ENCODE data around the gene TBC1D14. TPM values are rescaled to one million over a fixed set of nuclear protein-coding genes. Genes with fewer than 3 reads are reported as not detected.

TBC1D14 gene
- total and polyA plus RNA-seq, 2 donors from 2014 or later = 44.9 to 77.7 TPM

DNA sequence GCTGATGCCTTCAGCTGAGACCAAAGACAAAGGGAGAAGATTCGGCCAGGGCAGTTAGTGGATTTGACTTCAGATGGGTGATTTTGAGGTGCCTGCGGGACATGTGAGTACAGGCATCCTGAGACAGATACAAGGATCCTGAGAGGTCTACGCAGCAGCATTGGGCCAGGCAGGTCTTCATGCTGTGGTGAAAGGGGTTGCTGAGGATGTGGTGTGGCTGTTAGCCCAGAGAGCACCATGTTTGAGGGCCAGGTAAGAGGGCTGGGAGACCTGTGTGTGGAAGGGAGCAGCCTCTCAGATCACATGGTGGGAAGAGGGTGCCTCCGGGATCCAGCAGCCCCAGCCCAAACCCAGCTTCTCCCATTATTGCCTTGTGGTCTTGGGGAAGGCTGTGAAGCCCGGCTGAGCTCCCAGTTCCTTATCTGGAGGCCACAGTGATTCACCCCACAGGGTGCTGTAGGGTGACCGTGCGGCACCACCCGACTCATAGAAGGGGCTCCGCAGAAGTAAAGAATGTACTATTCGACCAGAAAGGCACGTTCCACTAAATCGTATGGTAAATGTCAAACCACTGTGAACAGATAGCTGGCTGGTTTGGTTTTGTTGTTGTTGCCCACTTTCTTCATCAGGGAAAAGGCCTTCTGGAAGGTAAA is 105.9 kb downstream of the TBC1D14 start:
- Histone ChIP-seq H3K4me1 (ENCODE audit: control insufficient read depth in 2 of 3, insufficient read depth in 2 of 3, low read depth in 1 of 3, low read length in 3 of 3) (peaks cover 0 to 4% (median 4%) of the 10 kb centered on the region in 3 donors), H3K4me3 (ENCODE audit: low read length in 3 of 3) (no peak overlapping the region), H3K9me3 (ENCODE audit: control insufficient read depth in 2 of 3, insufficient read depth in 1 of 3, low read length in 3 of 3) (no peaks in the 10 kb centered on the region), H3K36me3 (ENCODE audit: control insufficient read depth in 2 of 3, insufficient read depth in 3 of 3, low read length in 3 of 3) (peaks cover 2 to 43% (median 30%) of the 10 kb centered on the region in 3 donors), H3K27me3 (ENCODE audit: control insufficient read depth, insufficient read depth, low read length) (no peaks in the 10 kb centered on the region), H3K27ac (ENCODE audit: low read depth in 2 of 2, low read length in 2 of 2) (peak overlapping the region in 1 of 2 donors; percentile 25), H3K9ac (ENCODE audit: low read length in 3 of 3) (no peak overlapping the region)
- DNase-seq = no peak
- FAIRE-seq = no peak
- intact Hi-C loops (cut with DNase I) = no loop called here
- TF ChIP-seq, protein P1, sequence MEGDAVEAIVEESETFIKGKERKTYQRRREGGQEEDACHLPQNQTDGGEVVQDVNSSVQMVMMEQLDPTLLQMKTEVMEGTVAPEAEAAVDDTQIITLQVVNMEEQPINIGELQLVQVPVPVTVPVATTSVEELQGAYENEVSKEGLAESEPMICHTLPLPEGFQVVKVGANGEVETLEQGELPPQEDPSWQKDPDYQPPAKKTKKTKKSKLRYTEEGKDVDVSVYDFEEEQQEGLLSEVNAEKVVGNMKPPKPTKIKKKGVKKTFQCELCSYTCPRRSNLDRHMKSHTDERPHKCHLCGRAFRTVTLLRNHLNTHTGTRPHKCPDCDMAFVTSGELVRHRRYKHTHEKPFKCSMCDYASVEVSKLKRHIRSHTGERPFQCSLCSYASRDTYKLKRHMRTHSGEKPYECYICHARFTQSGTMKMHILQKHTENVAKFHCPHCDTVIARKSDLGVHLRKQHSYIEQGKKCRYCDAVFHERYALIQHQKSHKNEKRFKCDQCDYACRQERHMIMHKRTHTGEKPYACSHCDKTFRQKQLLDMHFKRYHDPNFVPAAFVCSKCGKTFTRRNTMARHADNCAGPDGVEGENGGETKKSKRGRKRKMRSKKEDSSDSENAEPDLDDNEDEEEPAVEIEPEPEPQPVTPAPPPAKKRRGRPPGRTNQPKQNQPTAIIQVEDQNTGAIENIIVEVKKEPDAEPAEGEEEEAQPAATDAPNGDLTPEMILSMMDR (IDR thresholded peaks at IDR 0.05; ENCODE audit: borderline replicate concordance, extremely low read depth, insufficient read depth) = no peak

DNA sequence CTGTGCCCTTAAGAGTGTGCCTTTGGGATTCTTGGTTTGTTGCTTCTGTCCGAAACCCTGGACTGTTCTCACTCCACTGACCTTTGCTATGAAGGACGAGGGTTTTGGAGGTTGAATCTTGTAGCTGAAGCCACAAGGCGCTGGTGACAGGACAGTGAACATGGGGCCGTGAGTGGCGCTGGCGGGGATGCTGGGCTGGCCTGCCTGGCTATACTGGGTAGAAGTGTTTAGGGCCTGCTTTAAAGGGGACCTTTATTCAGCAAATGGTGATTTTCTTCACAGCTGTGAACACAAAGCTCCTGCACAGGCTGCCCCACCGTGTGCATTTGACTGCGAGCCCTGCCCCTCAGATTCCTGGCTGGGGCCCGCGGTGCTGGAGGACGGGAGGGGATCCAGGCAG is 106.5 kb downstream of the TBC1D14 start:
- Histone ChIP-seq H3K4me1 (ENCODE audit: control insufficient read depth in 2 of 3, insufficient read depth in 2 of 3, low read depth in 1 of 3, low read length in 3 of 3) (peaks cover 0 to 4% (median 4%) of the 10 kb centered on the region in 3 donors), H3K4me3 (ENCODE audit: low read length in 3 of 3) (no peak overlapping the region), H3K36me3 (ENCODE audit: control insufficient read depth in 2 of 3, insufficient read depth in 3 of 3, low read length in 3 of 3) (peaks cover 2 to 43% (median 30%) of the 10 kb centered on the region in 3 donors), H3K27ac (ENCODE audit: low read depth in 2 of 2, low read length in 2 of 2) (no peak overlapping the region), H3K9me3 (ENCODE audit: control insufficient read depth in 2 of 3, insufficient read depth in 1 of 3, low read length in 3 of 3) (no peaks in the 10 kb centered on the region), H3K9ac (ENCODE audit: low read length in 3 of 3) (no peak overlapping the region), H3K27me3 (ENCODE audit: control insufficient read depth, insufficient read depth, low read length) (no peaks in the 10 kb centered on the region)
- intact Hi-C loops (cut with DNase I) = no loop called here
- TF ChIP-seq, protein P1 (IDR thresholded peaks at IDR 0.05; ENCODE audit: borderline replicate concordance, extremely low read depth, insufficient read depth) = no peak
- FAIRE-seq (no peak), DNase-seq (no peak)

DNA sequence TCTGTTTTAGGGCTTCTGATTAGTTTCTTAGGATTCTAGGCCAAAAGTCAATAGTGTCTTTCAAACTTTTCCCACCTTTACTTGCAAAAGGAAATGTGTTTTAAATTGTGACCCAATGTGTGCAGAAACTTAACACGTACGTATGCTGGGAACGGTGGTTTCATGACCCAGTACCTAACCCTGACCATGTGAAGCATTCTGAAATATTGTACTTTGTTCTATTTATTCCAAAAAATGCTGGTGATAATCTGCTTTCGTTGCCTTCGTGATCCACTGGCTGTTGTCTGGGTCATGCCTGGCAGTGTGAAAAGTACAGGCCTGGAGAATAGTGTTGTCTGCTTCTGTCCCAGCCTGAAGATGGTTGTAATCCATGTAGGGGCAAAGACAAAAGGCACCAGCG is 106.9 kb downstream of the TBC1D14 start:
- H3K27me3 ChIP-seq (ENCODE audit: control insufficient read depth, insufficient read depth, low read length) = no peaks in the 10 kb centered on the region
- H3K4me3 ChIP-seq (ENCODE audit: low read length in 3 of 3) = no peak overlapping the region
- peaks cover 2 to 41% (median 31%) of the 10 kb centered on the region in 3 donors for H3K36me3 ChIP-seq (ENCODE audit: control insufficient read depth in 2 of 3, insufficient read depth in 3 of 3, low read length in 3 of 3)
- no peaks in the 10 kb centered on the region for H3K9me3 ChIP-seq (ENCODE audit: control insufficient read depth in 2 of 3, insufficient read depth in 1 of 3, low read length in 3 of 3)
- no peak overlapping the region for H3K27ac ChIP-seq (ENCODE audit: low read depth in 2 of 2, low read length in 2 of 2)
- FAIRE-seq = no peak
- H3K4me1 ChIP-seq (ENCODE audit: control insufficient read depth in 2 of 3, insufficient read depth in 2 of 3, low read depth in 1 of 3, low read length in 3 of 3) = peaks cover 0 to 4% (median 4%) of the 10 kb centered on the region in 3 donors
- DNase-seq = no peak
- H3K9ac ChIP-seq (ENCODE audit: low read length in 3 of 3) = no peak overlapping the region
- intact Hi-C loops (cut with DNase I) = no loop called here
- TF ChIP-seq, protein P1 (IDR thresholded peaks at IDR 0.05; ENCODE audit: borderline replicate concordance, extremely low read depth, insufficient read depth) = no peak

Data from kidney (tissue), 14 donors.